Measurements from ENCODE around the gene NTM.

NTM gene

DNA sequence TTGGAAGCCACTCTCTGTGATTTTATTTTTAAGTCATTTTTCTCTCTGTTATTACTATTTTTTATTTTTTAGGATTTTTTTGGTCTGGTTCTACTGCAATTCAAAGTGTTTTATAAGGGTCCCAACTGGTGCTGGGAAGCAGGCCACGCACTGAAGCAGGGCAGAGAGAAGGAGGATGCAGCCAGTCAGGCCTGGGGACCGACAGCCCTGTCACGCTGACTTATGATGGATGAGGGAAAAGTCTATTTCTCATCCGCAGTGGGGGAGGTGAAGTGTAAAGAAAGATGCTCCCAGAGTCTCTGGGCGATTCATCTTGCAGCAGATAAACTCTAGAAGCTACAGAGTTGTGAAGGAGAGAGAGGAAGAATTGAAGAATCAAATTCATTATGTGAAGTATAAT, 191.6 kb downstream of the NTM start:
- DNase-seq: no peak

DNA sequence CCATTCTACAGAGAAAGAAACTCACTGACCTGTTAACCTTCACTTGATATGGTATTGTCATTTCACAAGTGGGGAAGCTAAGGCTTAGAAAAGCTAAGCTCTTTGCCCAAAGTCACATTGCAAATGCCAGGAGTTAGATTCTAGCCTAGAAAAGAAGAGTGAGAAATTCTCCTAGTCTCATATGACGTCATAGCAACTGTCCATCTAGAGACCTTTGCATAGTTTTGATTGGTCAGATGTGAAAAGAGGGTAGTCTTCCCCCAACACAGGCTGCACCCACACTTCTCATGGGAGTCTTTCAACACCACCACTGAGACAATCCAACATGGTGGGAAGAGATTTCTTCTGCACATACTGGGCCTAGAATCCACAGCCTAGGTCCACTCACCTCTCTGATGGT, 197.9 kb downstream of the NTM start:
- no peak for DNase-seq

DNA sequence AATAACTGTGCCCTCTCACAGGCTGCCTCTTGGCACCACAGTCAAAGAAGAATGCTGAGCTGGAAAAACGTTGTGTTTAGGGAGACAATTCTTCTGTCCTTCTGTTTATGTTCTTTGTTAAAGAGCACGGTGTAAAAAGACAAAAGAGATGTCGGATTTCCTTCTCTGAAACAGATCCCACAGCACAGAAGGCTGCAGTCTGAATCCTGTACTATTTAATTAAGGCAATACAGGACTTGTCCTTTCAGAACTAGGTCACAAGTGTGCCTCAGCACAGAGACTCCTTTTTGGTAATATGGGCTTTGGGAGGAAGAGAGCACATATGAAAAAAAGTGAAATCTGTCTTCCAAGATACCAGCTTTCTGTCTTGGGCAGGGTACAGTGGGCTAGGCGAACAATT, 201.2 kb downstream of the NTM start:
- no peak for DNase-seq

DNA sequence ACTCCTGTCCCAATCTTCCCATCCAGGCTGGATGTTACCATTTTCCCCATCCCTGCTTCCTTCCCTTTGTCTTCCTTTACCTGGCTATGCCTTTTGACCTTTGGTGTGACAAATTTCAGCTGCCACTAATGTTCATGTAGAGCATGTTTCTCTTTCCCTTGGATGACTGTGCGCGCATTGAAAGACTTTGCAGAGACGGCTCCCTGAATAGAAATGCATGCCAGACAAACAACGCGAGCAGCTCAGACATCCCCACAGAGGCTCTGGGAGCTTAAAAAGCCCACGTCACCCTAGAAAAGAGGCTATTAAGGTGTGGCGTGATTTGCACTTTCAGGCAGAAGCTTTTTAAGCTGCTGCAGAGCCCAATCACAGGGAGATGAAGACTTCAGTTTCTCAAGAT, 202.0 kb downstream of the NTM start:
- no peak for DNase-seq

DNA sequence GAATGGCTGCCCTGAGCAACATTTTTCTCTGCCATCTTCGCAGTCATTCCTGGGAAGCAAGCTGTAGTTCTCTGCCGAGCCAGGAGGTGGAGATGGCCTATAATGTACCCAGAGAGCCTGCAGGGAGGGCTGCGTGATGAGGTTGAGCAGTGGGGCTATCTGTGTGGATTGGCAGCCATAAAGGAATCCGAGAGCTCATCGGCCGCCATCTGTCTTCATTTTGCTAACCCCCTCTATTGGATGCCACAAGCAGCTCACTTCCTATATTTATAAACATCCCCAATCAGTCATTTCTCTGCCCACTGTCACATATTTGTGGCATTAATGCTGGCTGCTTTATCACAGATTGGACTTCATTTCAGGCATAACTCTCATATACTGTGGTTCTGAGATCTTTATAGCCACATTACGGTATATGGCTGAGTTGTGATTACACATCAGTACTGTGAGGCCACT, 209.5 kb downstream of the NTM start:
- DNase-seq: peak; percentile 2

DNA sequence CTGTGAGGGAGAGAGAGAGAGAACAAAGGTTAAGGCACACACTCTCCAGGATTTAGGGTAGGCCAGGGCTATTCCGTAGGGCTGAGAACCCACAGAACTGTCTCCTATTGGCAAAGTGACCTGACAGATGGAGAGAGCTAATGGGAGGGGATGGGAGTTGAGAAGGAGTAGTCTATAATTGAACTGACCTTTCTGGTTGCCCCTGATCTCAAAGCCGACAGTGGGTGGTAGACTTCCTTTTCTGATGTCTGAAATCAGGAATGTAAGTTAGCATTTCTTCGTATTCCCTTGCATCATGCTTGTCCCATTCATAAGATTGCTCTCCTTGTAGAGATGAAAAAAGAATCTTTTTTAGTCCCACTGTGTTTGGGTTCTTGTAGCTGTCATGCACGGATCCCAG, 210.1 kb downstream of the NTM start:
- no peak for DNase-seq

DNA sequence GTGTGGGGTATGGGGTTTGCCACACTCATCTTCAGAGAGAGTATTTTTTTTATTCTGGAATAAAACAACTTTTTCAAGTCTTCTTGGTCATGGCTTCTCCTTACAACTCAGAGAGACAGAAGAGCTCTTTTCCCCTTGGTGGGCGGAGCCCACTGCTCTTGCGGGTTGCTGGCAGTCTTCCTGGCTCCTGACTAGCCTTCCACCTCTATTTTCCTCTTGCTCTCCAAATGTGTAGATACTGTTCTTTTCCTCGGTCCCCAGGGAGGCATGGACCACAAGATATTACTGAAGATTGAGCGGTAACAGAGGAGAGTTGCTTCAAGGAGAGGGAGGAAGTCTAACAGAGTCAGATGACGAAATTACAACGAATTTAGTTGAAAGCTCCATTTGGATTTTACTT, 210.6 kb downstream of the NTM start:
- DNase-seq: no peak

DNA sequence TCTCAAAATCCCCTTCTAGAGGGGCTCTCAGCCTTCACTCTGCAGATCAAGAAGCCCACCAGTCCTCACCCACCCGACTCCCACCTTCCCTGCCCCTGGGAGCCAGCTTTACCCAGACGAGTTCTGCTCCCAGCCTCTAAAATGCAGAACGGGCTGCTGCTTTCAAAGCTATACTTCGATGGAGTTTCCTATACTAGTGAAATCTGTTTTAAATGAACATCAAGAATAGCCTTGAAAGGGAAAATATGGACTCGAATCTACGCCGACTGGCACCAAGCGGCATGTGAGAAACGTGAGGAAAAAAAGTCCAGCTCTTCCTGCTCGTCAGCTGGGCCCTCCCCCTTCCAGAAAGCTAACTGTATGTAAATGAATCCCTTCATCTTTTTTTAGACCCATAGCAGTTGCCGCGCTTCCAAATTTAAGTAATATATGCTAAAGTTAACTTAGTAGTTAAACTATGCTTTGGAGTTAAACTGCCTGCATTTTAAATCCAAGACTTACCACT, 211.7 kb downstream of the NTM start:
- no peak for DNase-seq

DNA sequence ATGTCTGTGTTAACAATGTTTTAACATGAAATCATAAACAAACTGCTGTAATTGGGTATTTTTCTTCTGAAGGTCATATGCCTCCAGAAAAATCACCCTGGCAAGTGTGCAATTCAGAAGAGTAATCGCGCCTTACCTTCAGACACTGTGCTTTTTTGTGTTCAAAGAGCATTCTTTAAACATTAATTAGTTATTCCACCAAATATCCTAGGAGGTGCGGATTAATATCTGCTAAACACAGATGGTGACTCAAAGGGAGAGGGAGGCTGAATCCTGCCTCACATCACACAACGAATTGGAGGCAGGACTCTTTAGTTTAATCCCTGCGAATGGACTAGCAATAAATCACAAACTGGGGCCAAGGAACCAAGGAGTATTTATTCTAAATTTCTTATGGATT, 213.0 kb downstream of the NTM start:
- DNase-seq: no peak

DNA sequence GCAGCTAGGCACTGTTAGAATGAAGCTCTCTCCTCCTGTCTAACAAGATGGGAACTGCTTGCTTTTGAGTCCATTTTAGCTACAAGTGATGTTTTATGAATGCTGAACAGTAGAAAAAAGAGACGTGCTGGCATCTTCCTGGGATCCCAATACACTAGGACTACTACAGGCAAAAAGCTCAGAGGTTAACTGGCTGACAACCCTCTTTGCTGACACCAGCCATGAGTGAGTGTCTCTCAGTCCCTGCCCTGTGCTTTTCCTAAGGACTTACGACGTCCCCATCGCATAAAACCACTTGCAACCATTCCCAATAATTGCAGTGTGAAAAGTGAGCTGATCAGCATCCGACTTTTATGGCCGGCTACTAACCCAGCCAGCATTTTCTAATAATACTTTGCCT, 213.5 kb downstream of the NTM start:
- no peak for DNase-seq

DNA sequence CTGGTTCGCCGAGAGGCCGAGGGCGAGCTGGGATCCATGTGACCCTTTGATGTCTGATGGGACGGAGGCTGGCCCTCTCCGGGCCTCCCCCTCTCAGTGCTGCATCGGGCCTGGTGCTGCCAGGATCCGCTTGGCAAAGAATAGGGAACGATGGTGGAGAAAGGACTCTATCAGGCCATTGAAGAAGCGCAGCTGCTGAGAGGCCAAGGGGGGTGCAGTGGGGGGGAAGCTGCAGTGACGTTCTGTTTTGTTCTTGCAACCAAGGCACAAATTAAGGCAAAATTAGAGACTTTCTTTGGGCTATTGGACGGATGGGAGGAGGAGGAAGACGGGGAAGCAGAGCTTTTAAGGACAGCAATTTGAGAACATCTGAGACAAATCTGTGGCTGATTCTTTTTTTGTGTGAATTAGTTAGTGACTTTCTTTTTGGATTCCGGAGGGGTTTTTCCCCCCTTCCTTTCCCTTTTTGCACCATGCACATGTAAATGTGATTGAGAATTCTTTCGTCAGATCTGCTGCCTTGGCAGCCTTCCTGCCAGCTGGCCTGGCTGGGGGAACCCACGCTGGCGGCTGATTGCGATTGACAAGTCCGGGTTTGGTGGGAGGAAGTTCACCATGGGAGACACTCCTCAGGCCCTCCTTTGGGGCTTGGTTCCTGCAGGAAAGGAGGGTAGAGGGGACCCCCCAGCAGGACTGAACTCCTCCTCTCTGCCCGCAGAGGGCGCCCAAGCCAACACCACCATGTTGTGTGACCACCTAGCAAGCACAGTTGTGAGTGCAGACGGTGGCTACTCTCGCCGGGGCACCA, 214.6 kb downstream of the NTM start:
- no peak for DNase-seq

DNA sequence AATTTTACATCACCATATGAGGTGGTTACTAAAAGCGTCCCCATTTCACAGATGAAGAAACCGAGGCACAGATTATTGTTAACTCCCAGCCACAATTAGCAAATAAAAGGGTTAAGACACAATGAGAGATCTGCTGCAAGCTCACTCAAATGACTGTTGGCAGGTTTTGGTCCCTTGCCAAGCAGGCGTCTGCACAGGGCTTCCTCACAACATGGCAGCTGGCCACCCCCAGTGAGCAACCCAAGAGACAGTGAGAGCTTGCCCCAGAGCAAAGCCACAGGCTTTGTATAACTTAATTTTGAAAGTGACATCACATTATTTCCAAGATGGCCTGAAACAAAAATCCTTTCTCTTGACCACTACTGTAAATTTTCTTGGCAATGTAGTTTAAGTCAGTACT, 217.6 kb downstream of the NTM start:
- DNase-seq: no peak

DNA sequence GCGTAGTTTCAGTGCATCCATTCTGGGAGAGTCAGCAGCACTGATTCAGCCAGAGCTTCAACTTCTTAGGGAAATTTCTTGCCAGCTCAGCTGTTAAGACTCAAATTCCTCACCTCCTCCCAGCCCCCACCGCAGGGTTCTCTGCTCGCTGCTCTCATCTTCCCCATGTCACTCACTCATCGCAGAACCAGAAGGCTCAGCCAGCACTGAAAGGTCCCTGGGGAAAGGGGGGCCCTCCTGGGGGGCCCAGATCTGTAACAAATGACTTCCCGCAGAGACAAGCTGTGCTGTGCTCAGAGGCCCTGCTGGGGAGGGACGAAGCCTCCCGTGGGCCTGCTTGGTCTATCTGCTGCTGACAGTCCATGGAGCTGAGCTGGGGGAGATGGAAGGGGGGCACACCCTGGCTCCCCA, 220.6 kb downstream of the NTM start:
- DNase-seq: no peak

DNA sequence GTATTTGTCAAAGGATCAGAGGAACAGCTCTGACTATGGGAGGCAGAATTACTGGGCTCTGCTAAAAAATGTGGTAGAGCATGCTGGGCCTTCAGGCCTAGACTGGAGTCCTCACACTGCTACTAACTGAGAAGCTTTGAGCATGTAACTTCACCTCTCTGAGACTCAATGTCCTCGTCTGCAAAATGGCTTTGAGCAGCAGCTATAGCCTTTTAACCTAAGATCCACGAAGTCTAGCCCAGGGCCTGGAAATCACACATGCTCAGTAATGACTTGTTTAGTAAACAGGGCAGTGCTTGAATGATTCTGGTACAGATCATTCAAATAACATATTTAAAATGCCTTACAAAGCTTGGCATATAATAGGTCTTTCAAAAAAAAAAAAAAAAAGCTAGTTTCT, 221.7 kb downstream of the NTM start:
- no peak for DNase-seq

DNA sequence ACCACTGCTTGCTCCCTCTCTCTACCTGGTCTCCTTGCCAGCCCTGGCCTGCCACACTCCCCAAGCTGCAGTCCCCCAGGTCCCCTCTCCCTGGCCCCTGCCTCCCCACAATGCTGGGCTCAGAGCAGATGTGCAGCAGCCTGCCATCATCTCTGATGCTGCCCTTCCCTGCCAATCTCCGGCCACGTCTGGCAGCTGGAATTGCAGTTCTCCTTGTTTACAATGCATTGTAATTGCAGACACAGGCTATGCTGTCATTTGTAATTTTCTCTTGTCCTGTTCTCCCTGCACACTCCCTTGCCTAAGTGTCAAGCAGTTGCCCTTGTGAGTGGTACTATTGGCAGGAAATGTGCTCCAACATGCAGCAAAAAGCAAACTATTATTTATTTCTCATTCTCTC, 222.3 kb downstream of the NTM start:
- DNase-seq: no peak

DNA sequence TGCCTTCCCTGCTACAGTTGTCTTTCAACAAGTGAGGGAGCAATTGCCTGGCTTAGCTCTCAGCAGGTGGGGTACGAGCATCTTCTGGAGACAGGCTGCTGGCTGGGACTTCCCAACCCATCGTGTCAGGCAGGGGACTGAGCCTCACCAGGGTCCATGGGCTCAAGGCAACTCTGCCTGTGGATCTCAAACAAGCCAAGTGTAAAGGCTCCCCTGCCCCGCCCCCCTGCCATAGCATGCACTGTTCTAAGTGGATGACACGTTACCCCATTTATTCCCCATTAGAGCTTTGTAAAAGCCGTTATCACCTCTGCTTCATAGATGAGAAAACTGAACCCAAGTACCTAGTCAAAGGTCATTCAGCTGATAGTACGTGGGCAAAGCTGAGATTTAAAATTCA, 222.9 kb downstream of the NTM start:
- no peak for DNase-seq

DNA sequence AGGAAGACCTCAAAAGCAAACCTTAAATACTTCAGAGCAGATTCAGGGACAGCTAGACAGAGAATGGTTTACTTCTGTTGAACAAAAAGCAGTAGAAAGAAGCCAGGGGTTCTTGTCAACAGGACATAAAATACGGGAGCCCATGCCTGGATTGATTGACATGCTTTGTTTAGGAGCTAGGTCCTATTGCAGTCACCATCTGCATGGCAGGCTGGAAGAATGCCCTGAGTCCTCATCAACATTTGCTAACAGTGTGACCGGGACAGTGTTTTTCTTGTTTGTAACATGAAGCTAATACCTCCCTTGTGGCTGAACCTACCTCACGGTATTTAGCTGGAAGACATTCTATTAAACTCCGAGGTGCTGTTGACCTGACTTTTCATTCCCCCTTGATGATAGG, 225.4 kb downstream of the NTM start:
- DNase-seq: no peak

DNA sequence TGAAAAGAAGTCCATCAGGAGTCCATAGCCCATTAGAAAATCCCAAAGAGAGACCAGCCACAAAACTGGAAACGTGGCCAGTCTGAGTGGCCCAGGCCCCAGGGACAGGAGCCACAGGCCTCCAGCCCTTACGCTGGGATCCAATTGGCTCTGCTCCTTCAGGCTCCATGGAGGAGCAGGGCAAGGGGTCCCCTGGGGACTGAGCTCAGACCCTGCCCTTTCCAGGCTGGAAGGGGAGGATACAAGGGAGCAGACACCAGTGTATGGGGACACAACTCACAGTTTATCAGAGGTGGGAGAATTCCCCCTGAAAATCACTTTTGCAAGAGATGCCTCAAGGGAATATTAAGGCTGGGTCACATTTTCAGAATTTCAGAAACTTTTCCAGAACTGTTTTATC, 227.5 kb downstream of the NTM start:
- no peak for DNase-seq

DNA sequence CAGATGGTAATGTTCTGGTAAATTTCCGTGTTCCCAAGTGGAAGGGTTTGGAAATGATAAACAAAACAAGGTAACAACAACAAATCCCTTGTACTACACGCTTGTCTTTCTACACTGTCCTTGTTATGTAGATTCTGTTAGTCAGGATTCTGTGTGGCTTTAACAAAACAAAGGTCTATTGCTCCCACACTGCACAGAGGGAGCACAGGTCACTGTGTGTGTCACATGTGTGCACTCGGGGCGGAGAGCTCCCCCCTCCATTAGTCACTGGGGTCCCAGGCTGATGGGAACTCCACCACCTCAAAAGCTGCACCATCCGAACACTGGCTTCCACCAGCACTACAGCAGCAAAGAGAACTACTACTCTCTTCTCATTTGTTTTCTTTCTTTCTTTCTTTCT, 227.9 kb downstream of the NTM start:
- no peak for DNase-seq

DNA sequence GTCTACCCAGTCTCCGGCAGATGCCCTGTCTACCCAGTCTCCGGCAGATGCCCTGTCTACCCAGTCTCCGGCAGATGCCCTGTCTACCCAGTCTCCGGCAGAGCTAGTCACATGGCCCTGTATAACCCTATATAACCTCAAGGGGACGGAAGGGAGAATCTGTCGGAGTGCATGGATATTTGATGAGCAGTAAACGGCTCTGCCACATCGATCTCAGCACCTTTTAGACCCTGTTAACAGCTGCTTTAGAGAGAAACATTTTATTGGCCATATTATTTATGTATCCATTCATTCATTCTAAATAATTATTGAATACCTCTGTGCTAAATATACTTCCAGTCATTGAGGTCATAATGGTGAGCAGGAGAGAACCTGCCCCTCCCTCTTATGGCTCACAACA, 228.9 kb downstream of the NTM start:
- no peak for DNase-seq

DNA sequence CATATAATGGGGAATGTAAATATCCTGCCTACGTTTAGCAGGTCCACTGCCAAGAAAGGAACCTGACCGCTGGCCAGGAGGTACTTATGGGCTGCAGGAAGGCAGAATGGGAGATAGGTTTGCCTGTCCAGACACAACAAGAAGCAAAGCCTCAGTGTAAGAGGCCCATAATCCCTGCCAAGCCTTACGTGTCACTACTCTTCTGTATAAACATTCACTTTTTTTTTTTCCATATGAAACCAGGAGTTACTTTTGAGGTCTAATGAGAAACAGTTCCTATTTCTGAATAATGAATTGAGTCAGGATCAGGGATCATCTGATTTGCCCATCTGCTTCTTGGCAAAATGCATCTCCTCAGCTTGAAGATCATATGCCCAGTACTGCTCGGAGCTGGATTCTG, 230.2 kb downstream of the NTM start:
- no peak for DNase-seq

DNA sequence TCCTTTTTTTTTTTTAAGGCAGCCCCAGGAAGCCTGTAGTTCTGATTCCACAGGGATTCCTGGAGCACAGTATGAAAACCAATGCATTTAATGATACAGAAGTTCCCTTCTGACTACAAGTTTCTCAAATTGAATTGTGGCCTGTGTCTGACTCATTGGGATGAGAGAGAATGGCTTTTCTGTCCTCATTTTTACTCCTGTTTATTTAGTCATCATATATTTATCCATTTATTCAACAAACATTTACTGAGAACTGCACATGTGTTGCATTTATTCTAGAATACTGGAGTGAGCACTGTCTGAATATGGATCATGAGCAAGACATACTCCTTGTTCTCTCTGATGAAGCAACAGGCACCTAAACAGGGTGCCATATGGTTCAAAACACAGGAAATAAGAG, 231.2 kb downstream of the NTM start:
- DNase-seq: no peak

DNA sequence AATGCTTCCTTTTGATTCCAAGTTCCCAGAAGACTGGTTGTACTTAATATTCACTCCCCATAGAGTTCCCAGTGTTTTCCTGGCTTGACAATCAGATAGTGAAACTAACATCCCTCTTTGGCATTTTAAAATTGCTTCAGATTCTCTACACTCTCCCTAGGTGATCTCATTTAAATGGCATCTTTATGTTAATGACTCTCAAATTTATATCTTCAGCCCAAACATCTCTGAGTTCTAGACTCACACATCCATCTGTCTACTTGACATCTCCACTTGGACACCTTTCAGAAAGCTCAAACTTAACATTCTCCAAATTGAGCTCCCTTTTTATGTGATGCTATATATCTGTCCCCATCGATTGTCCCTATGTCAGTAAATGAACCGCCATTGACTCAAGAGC, 232.0 kb downstream of the NTM start:
- no peak for DNase-seq

DNA sequence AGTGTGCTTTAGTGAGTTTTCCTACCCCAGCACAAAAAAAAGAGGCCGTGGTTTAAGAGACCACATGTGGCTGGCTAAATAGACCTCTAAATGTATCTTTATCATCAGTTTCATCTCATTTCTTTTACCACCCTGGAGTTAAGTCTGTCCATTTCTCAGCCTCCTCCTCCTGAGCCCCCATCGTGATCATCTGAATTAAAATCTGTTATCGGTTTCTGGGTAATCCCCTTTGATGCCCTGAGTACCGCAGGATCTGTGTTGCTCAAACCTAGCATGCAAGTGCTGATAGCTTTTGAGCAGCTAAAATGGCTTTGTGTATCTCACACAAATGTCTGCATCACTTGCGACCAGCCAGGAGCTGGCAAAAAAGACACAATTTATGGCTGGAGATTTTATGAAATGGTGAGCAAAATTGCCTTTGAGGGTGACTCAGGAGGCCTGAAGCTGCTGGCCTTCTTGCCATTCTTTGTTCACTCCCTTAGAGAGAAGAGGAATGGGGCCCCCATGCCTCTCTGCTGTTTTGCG, 236.5 kb downstream of the NTM start:
- no peak for DNase-seq

DNA sequence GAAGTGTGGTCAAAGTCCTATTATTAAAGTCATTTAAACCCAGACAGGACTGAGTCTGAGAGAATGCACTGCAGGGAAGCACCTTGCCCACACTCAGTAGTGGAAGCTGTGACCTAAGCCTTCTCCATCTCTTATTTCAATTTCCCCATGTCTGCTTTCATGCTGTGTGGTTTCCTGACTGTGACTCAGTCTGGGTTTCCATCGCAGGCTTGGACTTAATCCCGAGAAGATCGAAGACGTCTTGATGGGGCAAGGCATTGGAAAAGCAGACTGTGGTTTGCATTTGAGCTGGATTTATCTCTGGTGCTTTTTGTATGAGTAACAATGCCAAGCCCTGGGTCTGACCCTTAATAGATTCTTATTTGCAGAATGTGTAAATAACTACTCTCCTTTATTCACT, 238.9 kb downstream of the NTM start:
- DNase-seq: no peak
